Central memory CD8-positive, alpha-beta T cell (primary cell): Measurements from ENCODE around the gene TRIM31.

Experiments
- ATAC-seq: fragments of 150-1000 bp; cut with Tn5 transposase; replicated peaks from 2 replicates; pipeline ENCODE4 v1.10.0; 2022; ENCODE audit warnings: mild to moderate bottlenecking, moderate FRiP score, moderate number of reproducible peaks; ENCODE audit not compliant: poor library complexity, severe bottlenecking; ENCODE audit errors: extremely low read depth
- DNase-seq, 2 donors: peaks; one replicate each; pipeline ENCODE4 v3.0.0; 2021; ENCODE audit warnings: low spot score in 2 of 2
- H3K27ac Mint-ChIP-seq: one replicate; pipeline ENCODE4 v1.8.0; 2022; ENCODE audit warnings: low read depth, mild to moderate bottlenecking, moderate library complexity, mixed read lengths
- H3K27me3 Mint-ChIP-seq: one replicate; pipeline ENCODE4 v1.8.0; 2022; ENCODE audit warnings: mixed read lengths
- H3K36me3 Mint-ChIP-seq: one replicate; pipeline ENCODE4 v1.8.0; 2022; ENCODE audit warnings: mild to moderate bottlenecking, moderate library complexity, mixed read lengths; ENCODE audit not compliant: insufficient read depth
- H3K4me1 Mint-ChIP-seq: one replicate; pipeline ENCODE4 v1.8.0; 2022; ENCODE audit warnings: mixed read lengths
- H3K4me3 Mint-ChIP-seq: one replicate; pipeline ENCODE4 v1.8.0; 2022; ENCODE audit warnings: mild to moderate bottlenecking, moderate library complexity, mixed read lengths
- H3K9me3 Mint-ChIP-seq: one replicate; pipeline ENCODE4 v1.8.0; 2022; ENCODE audit warnings: mixed read lengths

TRIM31 gene, protein sequence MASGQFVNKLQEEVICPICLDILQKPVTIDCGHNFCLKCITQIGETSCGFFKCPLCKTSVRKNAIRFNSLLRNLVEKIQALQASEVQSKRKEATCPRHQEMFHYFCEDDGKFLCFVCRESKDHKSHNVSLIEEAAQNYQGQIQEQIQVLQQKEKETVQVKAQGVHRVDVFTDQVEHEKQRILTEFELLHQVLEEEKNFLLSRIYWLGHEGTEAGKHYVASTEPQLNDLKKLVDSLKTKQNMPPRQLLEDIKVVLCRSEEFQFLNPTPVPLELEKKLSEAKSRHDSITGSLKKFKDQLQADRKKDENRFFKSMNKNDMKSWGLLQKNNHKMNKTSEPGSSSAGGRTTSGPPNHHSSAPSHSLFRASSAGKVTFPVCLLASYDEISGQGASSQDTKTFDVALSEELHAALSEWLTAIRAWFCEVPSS

DNA sequence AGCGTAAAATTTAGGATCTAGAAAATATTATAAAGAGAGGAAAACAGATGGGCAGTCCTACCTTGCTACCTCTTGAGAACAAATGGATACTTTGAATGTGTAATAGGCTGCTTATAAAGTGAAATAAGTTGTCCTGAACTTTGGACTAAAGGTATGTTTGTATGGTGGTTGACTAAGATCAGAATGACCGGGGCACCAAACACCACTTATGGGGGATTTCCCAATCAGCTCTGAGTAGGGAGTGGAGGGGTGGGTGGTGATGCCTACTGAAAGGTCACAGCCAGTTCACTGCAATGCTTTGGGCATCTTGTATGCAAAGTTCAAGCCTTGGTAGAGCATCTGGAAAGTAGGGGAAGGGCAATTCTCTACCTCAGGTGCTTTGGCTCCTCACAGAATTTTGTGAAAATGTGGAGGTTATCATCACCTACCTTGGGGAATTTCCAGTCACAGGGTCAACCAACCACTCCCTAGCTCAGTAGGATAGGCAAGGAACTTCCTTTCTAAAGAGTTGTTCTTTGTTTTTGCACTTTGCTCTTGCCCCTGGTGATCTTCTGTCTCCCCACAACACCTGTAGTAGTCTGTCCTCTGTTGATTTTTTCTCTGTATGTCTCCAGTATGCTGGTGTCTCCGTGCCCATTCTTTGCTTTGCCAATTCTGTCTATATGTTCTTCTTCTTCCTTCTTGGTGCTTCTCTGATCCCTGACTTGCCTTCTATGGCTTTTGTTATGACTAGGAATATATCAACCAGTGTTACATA, at the start of gene TRIM31:
Gene TRIM31 (minus strand): TSS at position 88 of the 757 bp plus-strand sequence. CDS start 285 bp downstream, outside the sequence.
- no peak for ATAC-seq
- Mint-ChIP-seq H3K4me1 (no peaks in the 10 kb centered on the region), H3K27me3 (peaks cover 69% of the 10 kb centered on the region), H3K27ac (no peak within 1 kb of the TSS), H3K9me3 (no peaks in the 10 kb centered on the region), H3K4me3 (no peak within 1 kb of the TSS), H3K36me3 (no peaks in the 10 kb centered on the region)
- DNase-seq: no peak

- no peak for ATAC-seq
- peaks cover 5% of the 10 kb centered on the region for H3K4me1 Mint-ChIP-seq
Measured at GRCh38 chr6:30162265-30163089, 49.6 kb upstream of the TRIM31 start.

GRCh38 chr6:30160785-30161531, 48.1 kb upstream of the TRIM31 start, which contains the start of gene TRIM10:
Gene TRIM10, minus strand, starts transcription at chr6:30161211. Its CDS starts 353 bp downstream, at chr6:30160858.
- Mint-ChIP-seq H3K27me3 (peaks cover 79% of the 10 kb centered on the region), H3K27ac (no peak within 1 kb of the TSS), H3K4me1 (peaks cover 5% of the 10 kb centered on the region), H3K36me3 (peaks cover 2% of the 10 kb centered on the region), H3K4me3 (no peak within 1 kb of the TSS), H3K9me3 (no peaks in the 10 kb centered on the region)
- ATAC-seq (no peak), DNase-seq (no peak)

More at GRCh38 chr6:30162265-30163089, 49.6 kb upstream of the TRIM31 start:
- no peaks in the 10 kb centered on the region for H3K9me3 Mint-ChIP-seq
- peaks cover 70% of the 10 kb centered on the region for H3K27me3 Mint-ChIP-seq
- DNase-seq: no peak
- peaks cover 2% of the 10 kb centered on the region for H3K36me3 Mint-ChIP-seq
- peak overlapping the region; percentile 3 for H3K4me3 Mint-ChIP-seq
- H3K27ac Mint-ChIP-seq: no peak overlapping the region

- peaks cover 5% of the 10 kb centered on the region for H3K4me1 Mint-ChIP-seq
- H3K9me3 Mint-ChIP-seq: no peaks in the 10 kb centered on the region
- DNase-seq: no peak
- H3K27me3 Mint-ChIP-seq: peaks cover 84% of the 10 kb centered on the region
- no peak for ATAC-seq
- no peak overlapping the region for H3K27ac Mint-ChIP-seq
- no peak overlapping the region for H3K4me3 Mint-ChIP-seq
- H3K36me3 Mint-ChIP-seq: peaks cover 2% of the 10 kb centered on the region
Measured at GRCh38 chr6:30160008-30160784, 47.3 kb upstream of the TRIM31 start.

- no peak overlapping the region for H3K4me3 Mint-ChIP-seq
- no peak overlapping the region for H3K27ac Mint-ChIP-seq
- peaks cover 2% of the 10 kb centered on the region for H3K36me3 Mint-ChIP-seq
- ATAC-seq (no peak), DNase-seq (no peak)
- peaks cover 86% of the 10 kb centered on the region for H3K27me3 Mint-ChIP-seq
- H3K9me3 Mint-ChIP-seq: no peaks in the 10 kb centered on the region
- peaks cover 5% of the 10 kb centered on the region for H3K4me1 Mint-ChIP-seq
Measured at GRCh38 chr6:30158475-30159040, 45.7 kb upstream of the TRIM31 start.

- H3K4me3 Mint-ChIP-seq: no peak overlapping the region
- no peak overlapping the region for H3K27ac Mint-ChIP-seq
- no peak for ATAC-seq
- H3K27me3 Mint-ChIP-seq: peaks cover 86% of the 10 kb centered on the region
- peaks cover 2% of the 10 kb centered on the region for H3K36me3 Mint-ChIP-seq
- H3K4me1 Mint-ChIP-seq: peaks cover 5% of the 10 kb centered on the region
- DNase-seq: no peak
- H3K9me3 Mint-ChIP-seq: no peaks in the 10 kb centered on the region
Measured at GRCh38 chr6:30157999-30158398, 45.1 kb upstream of the TRIM31 start.

DNA sequence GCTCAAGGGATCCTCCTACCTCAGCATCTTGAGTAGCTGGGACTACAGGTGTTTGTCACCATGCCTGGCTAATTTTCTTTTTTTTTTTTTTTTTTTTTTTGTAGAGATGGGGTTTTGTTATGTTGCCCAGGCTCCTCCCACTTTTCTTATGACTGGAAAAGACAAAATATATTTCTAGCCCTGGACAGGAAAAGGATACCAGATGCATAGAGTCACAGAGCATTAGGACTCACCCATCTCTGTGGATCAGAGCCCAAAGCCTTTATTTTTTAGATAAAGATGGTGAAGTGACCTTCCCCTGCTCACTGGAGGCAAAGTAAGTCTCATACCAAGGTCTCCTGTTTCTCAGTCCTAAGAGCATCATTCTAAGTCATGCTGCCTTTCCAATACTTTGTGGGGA, 44.7 kb upstream of the TRIM31 start:
- Mint-ChIP-seq H3K9me3 (no peaks in the 10 kb centered on the region), H3K4me3 (no peak overlapping the region), H3K36me3 (peaks cover 2% of the 10 kb centered on the region), H3K27me3 (peaks cover 87% of the 10 kb centered on the region), H3K27ac (no peak overlapping the region), H3K4me1 (peaks cover 5% of the 10 kb centered on the region)
- ATAC-seq: no peak
- DNase-seq: no peak

GRCh38 chr6:30156774-30157173, 43.9 kb upstream of the TRIM31 start:
- no peaks in the 10 kb centered on the region for H3K9me3 Mint-ChIP-seq
- ATAC-seq: no peak
- no peak overlapping the region for H3K4me3 Mint-ChIP-seq
- H3K27me3 Mint-ChIP-seq: peaks cover 79% of the 10 kb centered on the region
- H3K4me1 Mint-ChIP-seq: no peaks in the 10 kb centered on the region
- H3K27ac Mint-ChIP-seq: no peak overlapping the region
- DNase-seq: no peak
- peaks cover 2% of the 10 kb centered on the region for H3K36me3 Mint-ChIP-seq

DNA sequence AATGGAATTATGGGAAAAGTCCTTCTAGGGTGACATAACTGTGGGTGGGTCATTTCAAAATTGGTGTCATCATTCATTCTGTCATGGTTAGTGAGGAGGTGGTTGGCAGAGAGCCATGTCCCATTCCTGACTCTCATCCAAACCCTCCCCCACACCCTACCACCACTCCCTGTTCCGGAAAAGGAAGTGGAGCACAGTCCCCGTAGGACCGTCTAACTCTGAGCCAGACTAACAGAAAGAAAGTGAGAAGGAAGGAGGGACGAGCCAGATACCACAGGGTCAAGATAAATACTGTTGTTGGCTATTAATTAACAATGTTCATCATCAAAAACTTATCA, 43.3 kb upstream of the TRIM31 start:
- Mint-ChIP-seq H3K9me3 (no peaks in the 10 kb centered on the region), H3K4me3 (no peak overlapping the region), H3K27me3 (peaks cover 79% of the 10 kb centered on the region), H3K36me3 (peaks cover 2% of the 10 kb centered on the region), H3K4me1 (no peaks in the 10 kb centered on the region), H3K27ac (no peak overlapping the region)
- ATAC-seq (no peak), DNase-seq (no peak)

GRCh38 chr6:30155520-30156261, 42.8 kb upstream of the TRIM31 start:
- Mint-ChIP-seq H3K4me3 (no peak overlapping the region), H3K4me1 (no peaks in the 10 kb centered on the region), H3K36me3 (peaks cover 2% of the 10 kb centered on the region), H3K27ac (no peak overlapping the region), H3K27me3 (peaks cover 77% of the 10 kb centered on the region), H3K9me3 (no peaks in the 10 kb centered on the region)
- ATAC-seq (no peak), DNase-seq (no peak)
